SK-MEL-5 (cell line): ENCODE results near the gene LRMDA. TPM values are rescaled to one million over a fixed set of nuclear protein-coding genes. Genes with fewer than 3 reads are reported as not detected.

Source experiments
- DNase-seq: peaks from one replicate; pipeline ENCODE4 v3.0.0-alpha.2; 2016; ENCODE audit warnings: low read depth, low spot score
- in situ Hi-C: cut with HindIII; loops from 2 replicates; pipeline ENCODE4 v1.10.0; 2016; ENCODE audit warnings: low sequenced_read_pairs, high pct_unique_total_duplicates, low pct_unique_long_range_greater_than_20kb
- total RNA-seq: library from RNA; depleted of rRNA; stranded (reverse); fragments of >200 nt; shearing (Covaris generic); gene quantifications from 2 replicates; pipeline ENCODE4 v1.2.3, GENCODE V29; 2014

LRMDA gene
- total RNA-seq, 1 experiment from 2014 or later, result 25.2 TPM

DNA sequence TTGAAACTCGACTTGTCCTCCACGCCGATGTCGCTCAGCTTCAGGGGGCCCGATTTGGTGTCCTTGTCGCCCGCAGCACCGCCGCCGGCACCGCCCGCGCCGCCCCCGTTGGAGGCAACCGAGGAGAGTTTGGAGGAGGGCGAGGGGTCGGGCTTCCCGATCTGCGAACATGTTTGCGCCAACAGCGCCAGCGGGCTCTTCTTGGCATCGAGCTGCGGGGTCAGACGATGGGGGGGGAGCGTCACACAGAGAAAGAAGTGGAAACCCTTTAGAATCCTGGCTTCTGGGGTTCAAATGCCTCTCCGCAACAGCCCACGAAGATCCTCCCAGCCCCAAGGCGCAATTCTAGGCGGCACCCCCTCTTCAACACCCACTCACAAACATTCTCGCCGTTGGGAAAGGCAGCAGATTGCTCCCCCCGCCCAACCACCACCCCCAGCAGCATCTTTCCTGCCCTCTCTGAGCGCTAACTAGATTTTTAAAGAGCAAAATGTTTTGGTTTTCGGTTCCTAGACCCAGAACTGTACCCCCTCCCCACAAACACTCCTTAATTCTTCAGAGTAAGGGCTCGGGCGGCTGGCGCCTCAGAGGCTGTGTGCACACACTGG lies 31.2 kb upstream of the LRMDA start:
- in situ Hi-C loops, result no loop called here
- DNase-seq, result peak; percentile 13

DNA sequence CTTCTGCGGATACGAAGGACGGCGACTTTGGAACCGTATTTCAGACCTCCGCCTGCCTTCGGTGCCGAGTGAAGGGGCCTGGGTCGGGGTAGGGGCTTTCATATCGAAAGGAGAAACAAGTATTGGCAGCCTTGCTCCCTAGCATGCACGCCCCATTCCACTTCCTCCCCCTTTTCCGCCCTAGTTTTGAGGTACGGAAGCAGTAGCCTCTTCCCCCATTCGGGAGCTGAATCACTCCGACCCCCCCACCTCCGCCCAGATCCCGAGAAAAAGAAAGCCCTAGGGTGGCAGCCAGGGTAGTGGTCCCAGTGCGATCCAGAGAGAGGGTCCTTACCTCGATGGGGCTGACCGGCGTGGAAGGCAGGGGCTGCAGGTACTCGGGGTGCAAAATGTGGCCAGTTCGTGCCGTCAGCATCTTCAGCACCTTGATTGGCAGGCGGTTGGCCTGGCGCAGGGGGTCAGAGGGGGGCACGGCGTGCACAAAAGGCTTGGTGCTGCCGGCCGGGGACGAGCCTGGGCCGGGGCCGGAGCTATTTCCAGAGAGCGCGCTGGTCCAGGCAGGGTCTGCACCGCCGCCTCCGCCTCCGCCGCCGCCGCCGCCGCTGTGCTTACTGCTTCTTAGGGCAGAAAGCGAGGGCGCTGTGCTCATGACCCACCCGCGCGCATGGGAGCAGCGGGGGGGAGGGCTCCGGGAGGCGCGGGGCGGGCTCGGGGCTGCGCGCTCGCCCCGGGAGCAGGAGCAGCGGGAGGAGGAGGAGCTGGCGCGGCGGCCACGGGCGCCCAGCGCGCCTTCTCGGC lies 30.5 kb upstream of the LRMDA start:
- peak; percentile 55 for DNase-seq
- in situ Hi-C loops, result no loop called here

DNA sequence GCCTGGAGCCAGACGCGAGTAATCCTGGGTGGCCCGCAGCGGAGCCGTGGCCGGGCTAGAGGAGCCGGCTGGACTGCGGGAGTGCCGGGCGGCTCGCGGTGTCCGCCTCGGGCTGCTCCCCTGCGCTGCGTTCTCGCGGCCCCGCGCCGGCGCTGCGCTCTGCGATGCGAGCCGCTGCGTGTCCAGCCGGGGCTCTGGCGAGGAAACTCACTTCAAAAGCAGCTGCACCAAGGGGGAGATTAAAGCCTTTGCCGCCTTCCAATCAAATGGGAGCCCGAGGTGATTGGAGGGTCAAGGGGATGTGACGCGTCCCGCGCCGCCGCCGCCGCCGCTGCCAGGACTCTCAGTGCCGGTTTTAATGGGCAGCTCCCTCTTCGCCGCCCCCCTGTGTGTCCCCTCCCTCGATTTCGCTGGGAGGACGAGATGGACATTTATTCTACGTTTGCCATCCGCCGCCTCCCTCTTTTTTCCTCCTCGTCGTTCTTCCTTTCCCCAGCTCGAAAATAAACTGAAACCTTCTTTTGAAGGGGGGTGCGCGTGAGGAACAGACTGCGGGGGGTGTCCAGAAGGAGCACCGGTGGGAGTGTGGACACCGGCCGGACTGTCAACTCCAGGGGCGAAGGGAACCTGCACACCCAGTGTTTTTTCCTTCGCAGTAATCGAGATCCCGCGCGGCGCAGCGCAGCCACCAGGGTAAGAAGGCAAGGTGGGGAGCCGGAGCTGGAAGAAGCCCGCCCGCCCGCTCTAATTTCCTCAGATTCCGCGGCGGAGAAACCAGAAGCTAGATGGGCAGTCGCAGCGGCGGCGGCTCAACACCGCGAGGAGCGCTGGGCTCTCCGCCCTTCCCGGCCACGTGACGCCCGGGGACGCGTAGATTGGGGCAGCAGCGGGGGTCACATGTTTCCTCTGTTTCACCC lies 29.6 kb upstream of the LRMDA start, which contains the start of gene ZNF503:
Gene ZNF503 (minus strand): TSS at position 196 of the 917 bp plus-strand sequence. CDS start 345 bp downstream, outside the sequence.
- peak; percentile 89 for DNase-seq
- in situ Hi-C loops, result no loop called here

DNA sequence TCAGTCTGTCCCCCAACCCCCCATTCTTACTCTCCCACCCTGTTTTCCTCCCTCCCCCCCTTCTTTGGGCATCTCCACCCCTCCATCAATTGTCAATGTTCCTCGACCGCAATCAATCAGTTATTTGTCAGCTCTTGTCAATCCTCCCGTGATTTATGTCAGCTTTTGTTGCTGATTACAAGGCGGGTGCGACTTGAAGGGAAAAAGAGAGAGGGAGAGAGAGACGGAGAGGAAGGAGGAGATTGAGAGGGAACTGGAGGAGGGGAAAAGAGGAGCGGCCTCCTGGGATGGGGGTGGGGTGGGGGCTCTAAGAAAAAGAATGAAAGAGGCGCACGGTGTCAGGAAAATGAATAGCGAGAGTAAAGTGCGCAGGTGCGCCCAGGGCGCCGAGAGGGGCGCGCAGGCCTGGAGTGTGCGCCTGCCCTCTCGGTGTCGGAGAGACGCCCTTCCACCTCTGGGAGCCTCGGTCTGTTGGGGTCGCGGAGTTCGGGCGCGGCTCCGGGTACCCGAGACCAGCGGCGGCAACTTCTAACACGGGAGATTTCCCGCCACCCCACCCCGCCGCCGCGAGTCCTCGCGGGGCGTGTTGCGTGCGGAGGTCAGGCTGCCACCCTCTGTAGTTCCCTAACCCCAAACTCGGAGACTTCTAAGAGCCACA lies 28.8 kb upstream of the LRMDA start:
- DNase-seq, result no peak
- in situ Hi-C loops, result no loop called here

DNA sequence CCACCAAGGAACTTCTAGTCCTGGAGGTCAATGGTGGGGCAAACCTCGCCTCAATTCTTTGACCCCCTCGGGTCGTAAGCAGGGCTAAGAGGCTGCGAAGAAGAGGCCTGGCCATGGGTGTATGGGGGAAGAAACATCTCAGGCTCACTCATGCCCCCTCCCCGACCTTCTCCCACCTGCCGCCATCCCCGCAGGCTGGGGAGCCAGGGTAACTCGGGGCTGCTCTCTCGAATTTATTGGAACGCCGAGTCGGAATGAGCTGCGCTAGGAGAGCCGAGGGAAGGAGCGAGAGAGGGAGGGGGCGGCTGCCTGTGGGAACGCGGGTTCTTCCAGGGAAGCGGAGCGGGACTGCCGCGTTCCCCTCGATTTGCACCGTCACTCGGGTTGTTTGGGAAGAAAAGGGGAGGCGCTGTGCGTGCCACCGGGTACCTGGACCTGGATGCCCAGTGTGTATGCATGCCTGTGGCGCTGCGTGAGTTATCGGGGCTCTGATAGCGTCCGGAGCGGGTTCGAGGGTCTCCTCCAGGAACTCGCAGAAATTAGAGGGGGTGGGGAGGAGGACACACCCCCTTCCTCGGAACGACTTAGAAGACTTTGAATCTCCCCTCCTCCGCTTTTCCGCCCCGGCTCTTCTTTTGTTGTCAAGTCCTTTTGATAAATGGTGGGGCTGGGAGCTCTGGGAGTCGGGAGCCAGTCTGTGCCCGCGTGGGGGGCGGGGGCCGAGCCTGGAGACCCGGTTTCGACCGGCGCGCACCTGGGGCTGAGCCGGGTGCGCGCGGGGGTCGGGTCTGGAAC lies 28.1 kb upstream of the LRMDA start:
- DNase-seq, result no peak
- in situ Hi-C loops, result no loop called here

DNA sequence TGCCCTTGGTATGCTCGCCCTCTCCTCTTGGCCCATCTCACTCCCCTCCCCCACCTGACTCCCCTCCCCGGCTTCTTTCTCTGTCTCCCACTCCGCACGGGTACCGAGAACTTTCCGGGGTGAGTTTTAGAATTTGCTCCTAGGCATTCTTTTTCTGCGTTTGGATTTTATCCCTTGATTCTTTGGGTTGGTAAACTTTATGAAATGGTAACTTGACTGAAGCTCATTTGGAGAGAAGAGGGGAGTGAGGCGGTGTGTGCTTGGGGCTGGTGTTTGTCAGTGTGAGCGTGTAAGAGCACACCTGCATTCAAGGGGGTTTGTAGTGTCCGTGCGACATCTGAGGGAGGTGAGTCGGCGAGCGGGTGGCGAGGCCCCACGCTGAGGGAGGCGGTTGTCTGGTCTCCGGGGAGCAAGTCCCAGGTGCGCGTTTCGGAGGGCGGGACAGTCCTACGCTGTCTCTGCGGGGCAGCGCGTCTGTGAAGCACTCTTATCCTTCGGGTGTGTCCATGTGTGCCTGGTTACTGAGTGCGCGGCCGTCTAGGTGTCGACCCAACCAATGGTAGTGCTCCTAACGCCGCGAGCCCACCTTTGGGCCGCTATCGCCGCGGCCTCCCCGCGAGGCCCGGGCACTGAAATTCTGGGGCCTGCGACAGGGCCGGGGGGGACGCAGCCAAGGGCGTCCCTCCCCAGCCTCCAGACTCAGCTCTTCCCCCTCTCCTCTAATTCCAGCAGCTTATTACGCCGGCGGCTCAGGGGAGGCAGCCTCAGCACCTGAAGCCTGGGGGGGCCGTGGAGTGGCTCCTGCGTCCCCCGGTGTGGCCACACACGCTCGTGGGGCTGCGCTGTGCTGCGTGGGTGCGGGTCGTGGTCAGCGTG lies 27.2 kb upstream of the LRMDA start:
- in situ Hi-C loops, result no loop called here
- no peak for DNase-seq

DNA sequence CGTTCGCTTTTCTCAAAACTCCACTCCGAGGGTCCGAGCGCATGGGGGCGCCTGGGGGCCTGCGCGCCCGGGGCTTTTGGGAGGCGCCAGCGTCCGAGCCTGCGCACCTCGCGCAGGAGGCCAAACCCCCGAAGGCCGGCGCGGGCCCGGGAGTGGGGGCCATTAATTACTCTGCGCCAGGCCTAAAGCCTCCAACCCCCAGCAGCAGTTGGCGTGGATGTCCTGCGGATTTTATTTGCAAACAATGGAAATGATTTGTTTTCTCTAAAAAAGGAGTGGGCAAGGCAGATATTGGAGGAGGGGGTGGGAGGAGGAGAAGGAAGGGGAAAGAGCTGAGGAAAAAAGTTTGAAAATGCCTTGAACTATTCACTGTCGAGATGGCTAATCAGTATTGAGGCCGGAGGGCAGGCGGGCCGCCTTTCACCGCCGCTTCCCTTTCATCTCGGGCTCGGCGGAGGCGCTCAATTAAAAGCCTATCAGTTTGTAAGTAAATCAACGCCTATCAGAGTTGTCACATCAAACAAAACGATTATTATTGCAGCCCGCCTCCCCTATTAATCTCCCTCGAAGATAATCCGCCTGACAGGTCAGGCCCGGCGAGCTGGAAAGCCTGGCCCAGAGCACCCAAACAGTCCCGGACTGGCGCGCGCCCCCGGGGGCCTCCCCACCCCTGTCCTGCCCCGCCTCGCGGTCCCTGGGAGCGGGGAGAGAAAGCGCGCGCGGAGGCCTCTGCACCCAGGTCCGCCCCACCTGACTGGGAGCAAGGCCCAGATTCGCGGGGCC lies 26.4 kb upstream of the LRMDA start:
- no peak for DNase-seq
- in situ Hi-C loops, result no loop called here

DNA sequence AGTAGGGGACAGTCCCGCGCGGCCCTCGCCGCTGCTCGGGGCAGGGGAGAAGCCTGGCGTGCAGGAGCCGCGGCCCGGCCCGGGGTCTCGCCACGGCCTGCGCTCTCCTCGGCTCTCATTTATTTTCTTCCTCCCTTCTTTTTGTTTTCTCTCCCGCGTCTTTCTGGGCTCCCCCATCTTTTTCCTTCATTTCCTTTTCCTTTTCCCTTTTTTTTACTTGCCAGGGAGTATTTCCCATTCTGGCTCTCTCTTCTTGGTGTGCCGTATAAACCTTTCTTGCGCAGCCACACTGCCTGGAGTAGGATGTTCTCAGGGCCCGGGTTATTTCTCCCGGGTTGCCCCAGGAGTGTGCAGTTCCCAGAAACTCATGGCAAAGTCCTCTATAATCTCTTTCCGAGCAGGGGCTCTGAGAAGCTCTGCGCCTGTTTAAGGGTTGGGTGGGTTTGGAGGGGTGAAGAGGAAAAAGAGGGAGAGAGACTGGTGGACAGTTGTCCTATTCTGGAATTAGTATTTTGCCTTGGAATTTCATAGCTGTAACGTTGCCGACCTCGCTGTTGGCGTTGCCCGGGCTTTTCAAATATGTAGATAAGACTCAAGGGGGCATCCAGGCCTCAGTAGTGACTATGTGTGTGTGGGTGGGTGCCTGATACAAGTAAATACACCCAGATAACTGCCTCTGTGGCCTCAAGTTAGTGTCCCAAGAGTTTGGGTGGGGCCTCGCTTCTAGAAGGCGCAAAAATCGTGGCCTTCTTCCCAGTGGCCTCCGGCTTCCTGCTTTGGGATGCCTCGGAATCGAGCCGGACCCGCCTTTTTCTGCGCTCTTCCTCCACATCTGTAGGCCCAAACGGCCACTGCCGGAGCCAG lies 25.6 kb upstream of the LRMDA start:
- in situ Hi-C loops, result no loop called here
- no peak for DNase-seq

DNA sequence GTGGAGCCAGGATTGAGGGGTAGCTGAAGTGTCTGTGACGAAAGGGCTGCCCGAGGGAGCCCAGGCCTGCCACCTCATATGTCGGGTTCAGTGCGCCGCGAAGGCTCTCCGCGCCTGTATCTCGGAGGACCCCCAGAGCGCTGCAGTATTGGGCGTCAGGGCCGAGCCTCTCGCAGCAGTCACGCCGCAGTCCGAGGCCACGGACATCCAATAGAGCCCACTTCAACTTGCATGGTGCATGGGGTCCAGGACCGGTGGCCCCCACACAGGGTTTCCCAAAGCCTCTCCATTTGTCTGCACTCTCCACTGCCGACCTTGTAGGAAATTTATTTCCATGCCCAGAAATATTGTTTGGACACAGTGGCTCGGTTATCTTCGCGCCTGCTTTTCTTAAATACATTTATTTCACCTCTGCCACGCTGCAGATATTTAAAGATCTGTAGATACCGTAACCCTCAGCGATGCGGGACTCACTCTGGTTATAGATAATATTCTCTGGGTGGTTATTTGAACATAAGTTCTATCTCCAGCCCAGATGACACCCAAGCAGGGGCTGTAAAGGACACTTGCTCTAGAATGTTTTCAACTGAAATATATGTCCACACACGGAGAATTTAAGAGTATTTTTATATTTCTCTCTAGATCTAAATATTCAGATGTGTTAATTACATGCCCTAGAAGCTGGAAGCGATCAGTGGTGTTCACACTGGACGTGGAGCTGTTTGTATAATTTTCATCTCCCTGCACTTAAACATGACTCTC lies 24.8 kb upstream of the LRMDA start:
- in situ Hi-C loops, result no loop called here
- no peak for DNase-seq

DNA sequence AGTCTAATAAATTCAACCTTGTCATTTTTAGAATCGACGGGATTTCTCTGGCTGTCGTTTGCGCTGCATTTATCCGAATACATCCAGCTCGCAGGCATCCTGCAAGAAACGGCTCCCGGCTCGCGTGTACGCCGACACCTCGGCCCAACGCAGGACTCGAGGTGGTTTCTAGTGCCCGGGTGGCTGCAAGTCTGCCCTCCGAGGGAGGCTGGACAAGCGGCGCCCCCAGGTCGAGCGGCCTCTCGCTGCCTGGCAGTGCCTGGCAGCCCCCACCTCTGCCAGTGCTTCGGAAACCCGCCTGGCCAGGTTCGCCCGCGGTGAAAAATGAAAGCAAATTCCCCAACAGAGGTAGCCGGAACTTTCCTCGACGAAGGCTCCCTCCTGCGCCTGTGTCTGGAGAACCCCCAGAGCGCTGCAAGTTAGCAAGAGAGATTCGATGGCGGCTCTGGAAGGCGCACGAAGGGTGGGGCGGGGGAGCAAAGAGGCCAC lies 24.2 kb upstream of the LRMDA start:
- DNase-seq, result no peak
- in situ Hi-C loops, result no loop called here

DNA sequence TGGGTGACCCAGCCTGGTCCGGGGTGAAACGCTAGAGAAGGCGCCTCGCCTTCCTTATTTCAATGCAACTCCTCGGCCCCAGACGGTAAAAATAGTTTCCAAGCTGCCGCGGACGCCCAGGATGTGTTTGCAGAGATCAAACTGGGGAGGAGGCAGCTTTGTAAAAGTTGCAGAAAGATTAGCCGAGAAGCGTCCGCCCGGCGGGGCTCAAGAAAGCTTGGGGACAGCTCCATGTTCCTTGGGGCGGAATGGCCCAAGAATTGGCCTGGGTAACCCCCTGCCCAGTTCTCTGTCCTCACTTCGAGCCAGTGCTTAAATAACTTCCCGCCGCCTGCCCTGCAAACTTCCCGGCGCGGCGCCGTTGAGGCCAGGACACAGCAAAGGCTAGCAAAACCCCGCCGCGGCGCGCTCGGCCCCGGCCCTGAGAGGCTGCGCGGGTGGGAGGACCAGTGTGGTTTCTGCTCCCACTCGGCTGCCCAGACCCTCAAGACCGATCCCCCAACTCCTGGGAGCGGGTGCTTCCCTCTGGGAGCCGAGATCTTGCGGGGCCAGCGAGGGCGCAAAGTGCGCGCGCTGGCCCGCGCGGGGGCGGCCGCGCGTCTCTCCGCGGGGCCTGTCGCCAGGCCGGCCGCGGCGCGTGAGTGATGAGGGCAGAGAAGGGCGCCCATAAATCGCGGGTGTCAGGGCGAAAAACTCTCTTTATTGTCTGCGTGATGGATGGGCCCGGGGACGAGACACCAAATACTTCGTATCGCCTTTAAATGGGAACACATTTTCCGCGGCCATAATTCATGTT lies 23.5 kb upstream of the LRMDA start:
- no peak for DNase-seq
- in situ Hi-C loops, result no loop called here

DNA sequence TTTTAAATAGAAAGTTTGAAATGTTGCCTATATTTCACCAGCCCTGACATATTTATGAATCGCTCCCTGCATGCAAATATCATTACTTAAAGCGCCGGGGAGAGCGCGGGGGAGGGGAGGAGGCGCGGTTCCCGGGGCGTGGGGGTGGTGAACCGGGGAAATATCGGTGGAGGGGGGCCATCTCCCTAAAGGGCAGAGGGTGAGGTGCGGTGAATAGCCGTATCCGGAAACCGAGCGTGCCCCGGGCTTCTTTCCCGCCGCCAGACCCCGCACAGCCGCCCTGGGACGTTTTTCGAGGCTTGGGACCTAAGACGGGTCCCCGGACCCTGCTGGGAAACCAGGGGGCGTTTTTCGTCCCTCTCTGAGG lies 22.9 kb upstream of the LRMDA start:
- in situ Hi-C loops, result no loop called here

More for the DNA sequence above, 22.9 kb upstream of the LRMDA start:
- no peak for DNase-seq
